ENCODE data around the gene IFI6. TPM values are rescaled to one million over a fixed set of nuclear protein-coding genes. Genes with fewer than 3 reads are reported as not detected.

The IFI6 gene
- polyA plus RNA-seq, 1 donor (not counting 4 experiments of a cell fraction or from before 2014, with no cell fraction given), result 618 TPM

GRCh38 chr1:27650171-27650538 lies 21.8 kb downstream of the IFI6 start:
- H3K9me1 ChIP-seq (ENCODE audit: control insufficient read depth, extremely low read depth, insufficient read depth, low read length), result no peaks in the 10 kb centered on the region
- H3K4me1 ChIP-seq (ENCODE audit: control insufficient read depth, extremely low read depth, insufficient read depth, low read length), result peaks cover 24% of the 10 kb centered on the region
- FAIRE-seq (no peak), DNase-seq (ENCODE audit: low read depth, low spot score) (no peak)
- H3K4me2 ChIP-seq (ENCODE audit: control insufficient read depth, extremely low read depth, insufficient read depth, low read depth, low read length), result peak overlapping the region; percentile 14
- no peaks in the 10 kb centered on the region for H3K79me2 ChIP-seq (ENCODE audit: control insufficient read depth, insufficient read depth, low read length)
- peak overlapping the region; percentile 49 for H3K27ac ChIP-seq (ENCODE audit: control insufficient read depth, insufficient read depth, low read length)
- TF ChIP-seq EZH2 (IDR thresholded peaks at IDR 0.05; ENCODE audit: low read length), result no peak
- TF ChIP-seq, protein P1, sequence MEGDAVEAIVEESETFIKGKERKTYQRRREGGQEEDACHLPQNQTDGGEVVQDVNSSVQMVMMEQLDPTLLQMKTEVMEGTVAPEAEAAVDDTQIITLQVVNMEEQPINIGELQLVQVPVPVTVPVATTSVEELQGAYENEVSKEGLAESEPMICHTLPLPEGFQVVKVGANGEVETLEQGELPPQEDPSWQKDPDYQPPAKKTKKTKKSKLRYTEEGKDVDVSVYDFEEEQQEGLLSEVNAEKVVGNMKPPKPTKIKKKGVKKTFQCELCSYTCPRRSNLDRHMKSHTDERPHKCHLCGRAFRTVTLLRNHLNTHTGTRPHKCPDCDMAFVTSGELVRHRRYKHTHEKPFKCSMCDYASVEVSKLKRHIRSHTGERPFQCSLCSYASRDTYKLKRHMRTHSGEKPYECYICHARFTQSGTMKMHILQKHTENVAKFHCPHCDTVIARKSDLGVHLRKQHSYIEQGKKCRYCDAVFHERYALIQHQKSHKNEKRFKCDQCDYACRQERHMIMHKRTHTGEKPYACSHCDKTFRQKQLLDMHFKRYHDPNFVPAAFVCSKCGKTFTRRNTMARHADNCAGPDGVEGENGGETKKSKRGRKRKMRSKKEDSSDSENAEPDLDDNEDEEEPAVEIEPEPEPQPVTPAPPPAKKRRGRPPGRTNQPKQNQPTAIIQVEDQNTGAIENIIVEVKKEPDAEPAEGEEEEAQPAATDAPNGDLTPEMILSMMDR (optimal IDR thresholded peaks at IDR 0.05 in 1 of 3, IDR thresholded peaks at IDR 0.05 in 1 of 3, conservative IDR thresholded peaks at IDR 0.05 in 1 of 3; ENCODE audit: extremely low read depth in 1 of 3, insufficient read depth in 2 of 3, low read length in 3 of 3), result no peak
- H3K9me3 ChIP-seq (ENCODE audit: control insufficient read depth, low read depth, low read length), result no peaks in the 10 kb centered on the region
- no peaks in the 10 kb centered on the region for H3K36me3 ChIP-seq (ENCODE audit: control insufficient read depth in 2 of 2, extremely low read depth in 1 of 2, insufficient read depth in 2 of 2, low read length in 2 of 2)
- H3K9ac ChIP-seq (ENCODE audit: control insufficient read depth, extremely low read depth, insufficient read depth, low read length), result no peak overlapping the region
- no peaks in the 10 kb centered on the region for H4K20me1 ChIP-seq (ENCODE audit: control insufficient read depth, extremely low read depth, insufficient read depth, low read length)
- no peak overlapping the region for H3K4me3 ChIP-seq (ENCODE audit: control insufficient read depth in 2 of 3, extremely low read depth in 1 of 3, insufficient read depth in 2 of 3, low read depth in 1 of 3, low read length in 3 of 3)
- no peaks in the 10 kb centered on the region for H3K27me3 ChIP-seq (ENCODE audit: control insufficient read depth, extremely low read depth, insufficient read depth, low read length)
- no peak overlapping the region for H2AFZ ChIP-seq (ENCODE audit: control insufficient read depth, low read length)
- dilution Hi-C loops (cut with MboI; ENCODE audit: extremely low pct_ligation_motif_present, low sequenced_read_pairs), result no loop called here

DNA sequence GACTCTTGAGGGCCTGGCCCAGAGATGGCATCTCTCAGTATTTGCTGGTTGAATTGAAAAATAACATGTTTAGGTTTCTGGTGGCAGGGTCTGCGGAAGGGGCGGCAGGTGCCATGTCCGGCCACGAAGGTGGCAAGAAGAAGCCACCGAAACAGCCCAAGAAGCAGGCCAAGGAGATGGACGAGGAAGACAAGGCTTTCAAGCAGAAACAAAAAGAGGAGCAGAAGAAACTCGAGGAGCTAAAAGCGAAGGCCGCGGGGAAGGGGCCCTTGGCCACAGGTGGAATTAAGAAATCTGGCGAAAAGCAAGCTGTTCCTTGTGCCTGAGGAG lies 22.7 kb downstream of the IFI6 start:
- Histone ChIP-seq H3K27ac (ENCODE audit: control insufficient read depth, insufficient read depth, low read length) (no peak overlapping the region), H3K36me3 (ENCODE audit: control insufficient read depth in 2 of 2, extremely low read depth in 1 of 2, insufficient read depth in 2 of 2, low read length in 2 of 2) (no peaks in the 10 kb centered on the region), H3K27me3 (ENCODE audit: control insufficient read depth, extremely low read depth, insufficient read depth, low read length) (no peaks in the 10 kb centered on the region), H3K79me2 (ENCODE audit: control insufficient read depth, insufficient read depth, low read length) (no peaks in the 10 kb centered on the region), H3K4me3 (ENCODE audit: control insufficient read depth in 2 of 3, extremely low read depth in 1 of 3, insufficient read depth in 2 of 3, low read depth in 1 of 3, low read length in 3 of 3) (no peak overlapping the region), H3K9ac (ENCODE audit: control insufficient read depth, extremely low read depth, insufficient read depth, low read length) (no peak overlapping the region), H3K4me2 (ENCODE audit: control insufficient read depth, extremely low read depth, insufficient read depth, low read depth, low read length) (no peak overlapping the region), H2AFZ (ENCODE audit: control insufficient read depth, low read length) (no peak overlapping the region), H4K20me1 (ENCODE audit: control insufficient read depth, extremely low read depth, insufficient read depth, low read length) (no peaks in the 10 kb centered on the region), H3K9me1 (ENCODE audit: control insufficient read depth, extremely low read depth, insufficient read depth, low read length) (no peaks in the 10 kb centered on the region), H3K9me3 (ENCODE audit: control insufficient read depth, low read depth, low read length) (no peaks in the 10 kb centered on the region), H3K4me1 (ENCODE audit: control insufficient read depth, extremely low read depth, insufficient read depth, low read length) (peaks cover 24% of the 10 kb centered on the region)
- TF ChIP-seq EZH2 (IDR thresholded peaks at IDR 0.05; ENCODE audit: low read length), result no peak
- DNase-seq (ENCODE audit: low read depth, low spot score) (no peak), FAIRE-seq (no peak)
- dilution Hi-C loops (cut with MboI; ENCODE audit: extremely low pct_ligation_motif_present, low sequenced_read_pairs), result no loop called here

GRCh38 chr1:27648602-27649305 lies 23.2 kb downstream of the IFI6 start:
- TF ChIP-seq EZH2 (IDR thresholded peaks at IDR 0.05; ENCODE audit: low read length), result no peak
- TF ChIP-seq, protein P1 (optimal IDR thresholded peaks at IDR 0.05 in 1 of 3, IDR thresholded peaks at IDR 0.05 in 1 of 3, conservative IDR thresholded peaks at IDR 0.05 in 1 of 3; ENCODE audit: extremely low read depth in 1 of 3, insufficient read depth in 2 of 3, low read length in 3 of 3), result no peak
- Histone ChIP-seq H3K9me1 (ENCODE audit: control insufficient read depth, extremely low read depth, insufficient read depth, low read length) (no peaks in the 10 kb centered on the region), H3K9me3 (ENCODE audit: control insufficient read depth, low read depth, low read length) (no peaks in the 10 kb centered on the region), H3K27ac (ENCODE audit: control insufficient read depth, insufficient read depth, low read length) (no peak overlapping the region), H3K4me3 (ENCODE audit: control insufficient read depth in 2 of 3, extremely low read depth in 1 of 3, insufficient read depth in 2 of 3, low read depth in 1 of 3, low read length in 3 of 3) (no peak overlapping the region), H4K20me1 (ENCODE audit: control insufficient read depth, extremely low read depth, insufficient read depth, low read length) (no peaks in the 10 kb centered on the region), H2AFZ (ENCODE audit: control insufficient read depth, low read length) (no peak overlapping the region), H3K4me1 (ENCODE audit: control insufficient read depth, extremely low read depth, insufficient read depth, low read length) (peaks cover 24% of the 10 kb centered on the region), H3K9ac (ENCODE audit: control insufficient read depth, extremely low read depth, insufficient read depth, low read length) (no peak overlapping the region), H3K36me3 (ENCODE audit: control insufficient read depth in 2 of 2, extremely low read depth in 1 of 2, insufficient read depth in 2 of 2, low read length in 2 of 2) (no peaks in the 10 kb centered on the region), H3K4me2 (ENCODE audit: control insufficient read depth, extremely low read depth, insufficient read depth, low read depth, low read length) (no peak overlapping the region), H3K27me3 (ENCODE audit: control insufficient read depth, extremely low read depth, insufficient read depth, low read length) (no peaks in the 10 kb centered on the region), H3K79me2 (ENCODE audit: control insufficient read depth, insufficient read depth, low read length) (no peaks in the 10 kb centered on the region)
- DNase-seq (ENCODE audit: low read depth, low spot score), result no peak
- dilution Hi-C loops (cut with MboI; ENCODE audit: extremely low pct_ligation_motif_present, low sequenced_read_pairs), result no loop called here
- no peak for FAIRE-seq
